Aorta (tissue), 5 donors: ENCODE data around the gene RBPJ. TPM values are rescaled to one million over a fixed set of nuclear protein-coding genes. Genes with fewer than 3 reads are reported as not detected.

Experiments used
- ATAC-seq: fragments of 200-7000 bp; cut with Tn5 transposase; one replicate; pipeline ENCODE4 v1.9.1; 2022; ENCODE audit warnings: moderate library complexity; ENCODE audit not compliant: low FRiP score
- DNase-seq, 2 donors: peaks; one replicate each; pipeline ENCODE4 v3.0.0-alpha.2; 2020
- H3K27ac ChIP-seq, 2 donors: one replicate each; pipeline ENCODE4 v1.5.1; 2013; ENCODE audit warnings: low read length in 2 of 2, mild to moderate bottlenecking in 2 of 2, moderate library complexity in 2 of 2, control low read depth in 1 of 2, inconsistent platforms in 1 of 2, low read depth in 1 of 2
- H3K27me3 ChIP-seq, 2 donors: one replicate each; pipeline ENCODE4 v1.6.1; 2013; ENCODE audit warnings: control low read depth in 1 of 2, low read length in 1 of 2, mild to moderate bottlenecking in 1 of 2, moderate library complexity in 1 of 2; ENCODE audit not compliant: insufficient read depth in 2 of 2, control insufficient read depth in 1 of 2
- H3K36me3 ChIP-seq, 2 donors: one replicate each; pipeline ENCODE4 v1.6.1; 2013; ENCODE audit warnings: control low read depth in 1 of 2, low read length in 1 of 2, mild to moderate bottlenecking in 1 of 2; ENCODE audit not compliant: insufficient read depth in 2 of 2, control insufficient read depth in 1 of 2
- H3K4me1 ChIP-seq, 2 donors: one replicate each; pipeline ENCODE4 v1.6.1; 2013; ENCODE audit warnings: low read length in 2 of 2, control low read depth in 1 of 2, mild to moderate bottlenecking in 1 of 2, moderate library complexity in 1 of 2; ENCODE audit not compliant: insufficient read depth in 2 of 2, control insufficient read depth in 1 of 2
- H3K4me3 ChIP-seq, 2 donors: one replicate each; pipeline ENCODE4 v1.5.1; 2013; ENCODE audit warnings: low read length in 2 of 2, control low read depth in 1 of 2, mild to moderate bottlenecking in 1 of 2
- H3K9me3 ChIP-seq: one replicate; pipeline ENCODE4 v1.6.1; 2013; ENCODE audit warnings: mild to moderate bottlenecking, low read length; ENCODE audit not compliant: control insufficient read depth
- WGBS, 2 donors: extraction: QIAGEN DNeasy Blood & Tissue Kit; methylation state at CpG; one replicate each; pipeline ENCODE4 v1.1.7; 2013; 5-methylcytosine and 5-hydroxymethylcytosine counted together
- intact Hi-C, 2 donors: fragments of 100-400 bp; cut with DNase I; formaldehyde crosslinking; loops; one replicate each; pipeline versions ENCODE4 v1.14.2 to v1.15.0; 2022
- polyA plus RNA-seq, 2 donors: library from polyadenylated mRNA; stranded (reverse); fragments of 200-250 nt; gene quantifications; one replicate each; pipeline ENCODE4 v1.2.3, GENCODE V29; 2013
- total RNA-seq, 2 donors: library from RNA; stranded (reverse); fragmentation: NEBNext Ultra II Directional; extraction: Animal tissue kit (Norgen Biotek cat#: 25700); gene quantifications; one replicate each; pipeline ENCODE4 v1.2.1, GENCODE V29; 2021
- donor health status: healthy with polysubstance abuse.
- donor health status: Bipolar disorder and iron deficiency.
- donor health status: DM: no; HTN: no; CAD: no.
- donor health status: DM: no; HTN: no; CAD: no.
- donor health status: DM: yes; HTN: yes; CAD: no.

RBPJ gene
- total and polyA plus RNA-seq, 4 donors, result 24.9 to 162 (median 57.4) TPM

- Histone ChIP-seq H3K36me3 (no peaks in the 10 kb centered on the region), H3K9me3 (no peaks in the 10 kb centered on the region), H3K27me3 (no peaks in the 10 kb centered on the region), H3K27ac (no peak overlapping the region), H3K4me3 (no peak overlapping the region), H3K4me1 (no peaks in the 10 kb centered on the region)
- intact Hi-C loops, result no loop called here
- WGBS, 2 donors, result 65 to 85% methylated on average over 3 of the region's 3 CpGs
- DNase-seq (no peak), ATAC-seq (peak; percentile 28)
Measured at GRCh38 chr4:26482508-26483462, 162.0 kb downstream of the RBPJ start.

DNA sequence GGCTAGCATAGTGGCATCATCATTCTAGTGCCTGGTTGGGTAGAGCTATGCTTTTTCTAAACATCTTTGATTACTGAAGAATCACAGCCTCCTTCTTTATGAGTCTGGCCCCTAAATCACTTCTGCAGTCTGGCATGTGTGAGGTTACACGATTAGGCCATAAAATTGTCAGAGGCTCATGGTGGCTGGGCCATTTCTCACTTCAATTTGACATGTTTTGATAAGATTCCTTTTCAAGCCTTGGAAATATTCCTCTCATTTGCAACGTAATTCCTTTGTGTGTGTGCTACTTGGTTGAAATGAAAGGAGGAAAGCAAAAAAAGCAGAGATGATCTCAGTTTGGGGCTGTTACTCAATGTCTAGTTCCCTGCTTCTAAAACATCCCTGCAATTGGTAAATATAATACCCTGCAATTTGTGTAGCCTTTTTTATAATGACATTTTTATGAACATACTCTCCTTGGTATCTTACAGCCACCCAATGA is 163.3 kb downstream of the RBPJ start:
- intact Hi-C loops, result no loop called here
- no peaks in the 10 kb centered on the region for H3K27me3 ChIP-seq
- H3K4me3 ChIP-seq, result no peak overlapping the region
- ATAC-seq (peak; percentile 30), DNase-seq (no peak)
- H3K36me3 ChIP-seq, result no peaks in the 10 kb centered on the region
- H3K9me3 ChIP-seq, result no peaks in the 10 kb centered on the region
- H3K4me1 ChIP-seq, result no peaks in the 10 kb centered on the region
- no peak overlapping the region for H3K27ac ChIP-seq
- 10 to 12% methylated on average over 2 of the region's 2 CpGs for WGBS, 2 donors

DNA sequence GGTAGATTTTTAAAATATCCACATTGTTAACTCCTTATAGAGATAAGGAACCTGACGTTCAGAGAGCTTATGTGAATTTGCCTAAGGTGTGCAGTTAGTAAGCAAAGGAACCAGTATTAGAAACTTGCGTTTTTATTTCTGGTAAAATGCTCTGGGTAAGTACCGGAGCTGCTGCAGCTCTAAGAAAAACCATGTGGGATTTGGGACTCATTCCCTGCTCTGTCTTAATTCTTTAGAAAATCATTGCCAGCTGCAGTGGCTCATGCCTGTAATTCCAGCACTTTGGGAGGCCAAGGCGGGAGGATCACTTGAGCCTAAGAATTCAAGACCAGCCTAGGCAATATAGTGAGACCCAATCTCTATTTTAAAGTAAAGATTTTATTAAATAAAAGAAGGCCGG is 163.7 kb downstream of the RBPJ start:
- no peak for DNase-seq
- Histone ChIP-seq H3K4me3 (no peak overlapping the region), H3K36me3 (no peaks in the 10 kb centered on the region), H3K9me3 (no peaks in the 10 kb centered on the region), H3K27ac (no peak overlapping the region), H3K4me1 (no peaks in the 10 kb centered on the region), H3K27me3 (no peaks in the 10 kb centered on the region)
- intact Hi-C loops, result no loop called here
- 50 to 65% methylated on average over 5 of the region's 5 CpGs for WGBS, 2 donors
- ATAC-seq, result no peak

Other genes starting within 250 kb of the RBPJ start
- gene CCKAR, start 169.5 kb downstream of the RBPJ start, total RNA-seq, result not detected
- not detected for gene CCKAR, start 169.5 kb downstream of the RBPJ start, polyA plus RNA-seq